NCI-H128 (cell line): ENCODE results near the gene PLA2G12A.
A peak's percentile ranks its signal among the peaks of the same experiment; 100 is the strongest.

Source experiments
- DNase-seq: peaks from one replicate; lab custom pipeline; 2025; ENCODE audit not compliant: unreplicated experiment; lab: John Stamatoyannopoulos, UW

The PLA2G12A gene

DNA sequence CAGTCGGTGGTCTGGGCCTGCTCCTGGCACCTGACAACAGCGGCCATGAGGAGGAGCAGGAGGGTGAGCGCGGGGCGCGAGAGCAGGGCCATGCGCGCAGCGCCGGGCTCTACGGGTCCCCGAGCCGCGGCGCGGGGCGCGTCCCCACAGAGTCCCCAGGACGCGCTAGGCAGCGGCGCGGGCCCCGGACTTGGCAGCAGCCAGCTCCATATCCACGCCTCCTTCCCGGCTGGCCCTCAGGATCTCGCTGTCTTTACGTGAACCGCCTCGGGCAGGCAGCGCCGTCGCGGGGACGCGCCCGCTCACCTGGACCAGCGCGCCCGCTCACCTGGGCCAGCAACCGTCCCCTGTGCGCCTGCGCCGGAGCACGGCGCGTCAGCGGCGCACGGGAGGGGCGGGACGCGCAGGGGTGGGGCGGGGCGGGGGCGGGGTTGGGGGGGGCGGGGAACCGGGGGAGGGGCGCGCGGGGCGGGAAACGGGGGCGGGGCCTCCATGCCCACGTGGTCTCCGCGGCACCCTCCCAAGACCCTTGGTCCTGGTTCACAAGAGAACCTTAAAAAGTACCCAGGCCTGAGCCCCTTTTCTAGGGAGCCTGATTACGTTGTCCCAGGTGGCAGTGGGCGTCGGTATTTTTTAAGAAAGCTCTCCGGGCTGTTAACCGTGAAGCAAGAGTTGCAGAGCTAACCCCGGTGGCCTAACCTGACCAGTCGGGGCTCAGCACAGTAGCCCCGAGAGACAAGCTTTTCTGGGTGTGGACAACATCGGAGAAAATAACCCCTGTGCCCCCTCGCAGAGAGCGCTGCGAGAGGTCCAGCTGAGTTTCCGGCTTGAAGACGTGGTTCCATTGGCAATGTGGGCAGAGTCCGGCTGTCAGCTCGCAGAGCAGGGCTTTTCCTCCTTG is at the start of gene PLA2G12A:
TSS of gene PLA2G12A (minus strand) at position 353 of the 901 bp plus-strand sequence. CDS start at position 92, 261 bp downstream.
- DNase-seq = peak; percentile 43

GRCh38 chr4:109764789-109765402 is 35.0 kb upstream of the PLA2G12A start:
- no peak for DNase-seq

DNA sequence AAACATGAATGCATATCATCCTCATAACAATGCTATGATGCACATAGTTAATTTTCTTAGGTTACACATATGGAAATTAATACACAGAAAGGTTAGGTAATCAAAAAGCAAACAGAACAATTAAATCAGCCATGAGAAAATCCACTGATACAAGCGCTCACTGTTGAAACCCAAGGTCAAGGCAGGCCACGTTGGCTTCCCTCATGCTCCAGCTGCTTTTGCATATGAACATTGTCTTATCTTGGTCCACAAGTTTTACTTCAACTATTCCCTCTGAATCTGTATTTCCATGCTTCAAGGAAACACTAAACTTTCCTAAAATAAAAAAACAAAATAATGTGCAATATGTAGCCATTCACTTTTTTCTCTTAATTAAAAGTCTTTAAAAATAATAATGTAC is 34.5 kb upstream of the PLA2G12A start:
- DNase-seq = no peak

GRCh38 chr4:109760682-109761081 is 30.8 kb upstream of the PLA2G12A start:
- no peak for DNase-seq

- no peak for DNase-seq
Measured at GRCh38 chr4:109755656-109756055, 25.8 kb upstream of the PLA2G12A start.

DNA sequence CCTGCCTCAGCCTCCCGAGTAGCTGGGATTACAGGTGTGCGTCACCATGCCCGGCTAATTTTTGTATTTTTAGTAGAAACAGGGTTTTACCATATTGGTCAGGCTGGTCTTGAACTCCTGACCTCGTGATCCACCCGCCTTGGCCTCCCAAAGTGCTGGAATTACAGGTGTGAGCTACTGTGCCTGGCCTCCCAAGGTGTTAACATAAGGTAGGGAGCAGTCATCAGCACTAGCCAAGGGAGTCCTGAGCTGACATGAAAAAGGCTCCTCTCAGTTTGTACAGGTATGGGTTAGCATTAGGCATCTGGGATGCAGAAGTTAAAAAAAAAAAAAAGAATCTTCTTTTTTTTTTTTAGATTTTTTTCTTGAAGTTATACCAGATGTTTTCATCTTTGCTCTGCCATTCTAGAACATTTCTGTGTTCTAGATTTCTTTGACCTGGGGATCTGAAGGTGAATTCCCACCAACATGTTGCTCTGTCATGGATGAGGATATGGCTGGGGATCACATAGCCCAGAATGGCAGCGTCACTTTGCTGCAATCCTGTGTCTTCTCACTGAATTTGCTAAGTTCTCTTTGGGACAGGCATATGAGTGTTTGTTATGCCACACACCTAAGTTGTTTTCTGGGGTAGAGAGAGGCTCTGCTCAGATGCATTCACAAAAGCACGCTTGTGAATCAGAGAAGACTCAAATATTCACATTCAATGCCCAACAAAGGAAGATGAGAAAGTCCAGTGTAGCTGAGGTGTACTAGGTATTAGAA is 24.4 kb upstream of the PLA2G12A start:
- no peak for DNase-seq

DNA sequence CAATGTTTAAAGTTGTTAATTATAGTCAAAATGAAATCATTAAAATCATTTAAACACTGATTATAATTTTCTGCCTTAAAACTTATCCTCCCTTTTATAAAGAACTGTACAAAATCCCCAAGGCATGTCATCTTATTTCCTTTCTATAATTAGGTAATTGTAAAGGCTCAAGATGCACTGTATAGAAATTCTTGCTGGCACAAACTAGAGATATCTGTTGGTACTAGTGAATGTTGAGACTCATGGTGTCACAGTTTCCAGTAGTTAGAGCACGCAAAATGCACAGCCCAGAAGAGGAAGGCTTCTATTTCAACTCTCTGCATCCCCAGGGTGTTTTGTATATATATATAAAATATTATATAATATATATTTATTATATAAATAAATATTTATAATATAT is 22.7 kb upstream of the PLA2G12A start:
- no peak for DNase-seq

DNA sequence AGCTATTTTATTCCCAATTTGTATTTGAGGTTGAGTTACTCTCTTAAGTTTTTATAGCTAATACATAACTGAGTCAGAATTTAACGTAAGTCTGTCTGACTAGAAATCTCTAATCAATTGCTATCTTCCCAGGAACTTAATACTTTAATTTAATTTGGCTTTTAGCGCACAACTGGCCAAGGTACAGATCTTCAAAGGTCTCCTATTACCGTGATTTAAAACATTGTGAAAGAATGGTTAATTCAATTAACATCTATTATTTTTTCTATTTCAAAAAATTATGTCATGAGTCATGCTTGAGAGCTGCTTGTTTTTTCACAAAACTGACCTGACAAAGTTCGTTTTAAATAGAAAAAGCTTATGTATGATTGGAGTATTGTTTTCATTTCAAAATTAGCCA is 22.0 kb upstream of the PLA2G12A start:
- DNase-seq = no peak

- no peak for DNase-seq
Measured at GRCh38 chr4:109750652-109751244, 20.9 kb upstream of the PLA2G12A start.

DNA sequence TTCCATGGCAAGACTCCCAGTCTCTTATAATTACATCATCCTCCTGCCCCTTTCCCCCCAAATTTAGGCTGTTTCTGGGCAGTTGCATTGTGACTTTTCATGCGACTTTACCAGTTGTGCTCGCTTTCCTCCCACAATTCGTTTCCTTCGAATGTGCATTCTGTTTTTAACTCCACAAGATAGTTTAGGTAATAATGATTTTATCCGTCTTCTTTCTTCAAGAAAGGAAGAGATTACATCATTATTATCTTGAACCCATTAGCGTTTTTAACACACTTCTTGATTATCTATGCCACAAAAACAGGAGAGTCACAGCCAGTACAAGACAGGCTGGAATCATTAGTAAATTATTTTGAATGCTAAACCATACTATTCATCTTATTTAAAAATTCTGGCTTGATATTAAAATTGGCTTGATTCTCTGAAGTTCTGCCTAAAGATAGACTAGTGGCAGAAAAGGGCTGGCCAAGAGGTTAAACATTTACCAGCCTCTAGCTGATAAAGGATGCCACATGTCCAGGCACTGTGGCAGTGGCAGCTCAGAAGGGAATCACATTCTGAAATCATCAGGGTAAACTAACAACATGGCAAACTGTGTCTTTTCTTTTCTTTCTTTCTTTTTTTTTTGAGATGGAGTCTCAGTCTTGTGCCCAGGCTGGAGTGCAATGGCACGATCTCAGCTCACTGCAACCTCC is 19.7 kb upstream of the PLA2G12A start:
- no peak for DNase-seq

DNA sequence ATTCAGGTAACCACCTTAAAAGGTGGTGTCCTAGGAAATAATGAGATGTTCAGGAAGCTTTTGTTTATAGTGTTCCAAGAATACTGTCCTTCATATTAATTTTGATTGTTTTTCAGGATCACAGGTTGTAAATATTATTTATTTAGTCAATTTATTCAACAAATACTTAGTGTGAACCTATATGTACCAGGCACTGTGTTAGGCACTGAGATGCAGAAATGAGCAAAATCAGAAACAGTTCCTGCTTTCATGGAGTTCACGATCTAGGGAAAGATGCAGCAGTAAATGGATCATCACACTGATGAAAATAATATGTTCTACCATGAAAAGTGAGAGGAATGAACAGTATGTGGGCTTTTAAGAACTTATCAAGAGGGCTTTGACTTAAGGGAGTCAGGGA is 18.2 kb upstream of the PLA2G12A start:
- DNase-seq = no peak

DNA sequence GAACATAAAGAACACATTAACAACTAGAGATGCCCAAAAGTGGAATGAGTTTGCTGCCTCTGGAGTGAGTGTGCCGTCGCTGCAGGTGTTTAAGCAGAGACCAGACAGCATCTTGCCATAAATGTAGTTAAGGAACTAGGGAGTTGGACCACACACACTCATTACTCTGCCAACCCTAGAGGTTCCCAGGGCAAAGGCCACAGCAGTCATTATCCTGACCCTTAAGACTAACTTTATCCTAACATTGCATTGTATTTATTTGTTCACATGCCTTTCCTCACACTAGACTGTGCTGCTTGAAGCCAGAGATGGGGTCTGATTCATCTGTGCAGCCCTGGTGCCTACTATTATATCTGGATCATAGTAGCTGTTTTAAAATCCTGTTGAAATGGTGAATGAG is 16.9 kb upstream of the PLA2G12A start:
- DNase-seq = no peak

DNA sequence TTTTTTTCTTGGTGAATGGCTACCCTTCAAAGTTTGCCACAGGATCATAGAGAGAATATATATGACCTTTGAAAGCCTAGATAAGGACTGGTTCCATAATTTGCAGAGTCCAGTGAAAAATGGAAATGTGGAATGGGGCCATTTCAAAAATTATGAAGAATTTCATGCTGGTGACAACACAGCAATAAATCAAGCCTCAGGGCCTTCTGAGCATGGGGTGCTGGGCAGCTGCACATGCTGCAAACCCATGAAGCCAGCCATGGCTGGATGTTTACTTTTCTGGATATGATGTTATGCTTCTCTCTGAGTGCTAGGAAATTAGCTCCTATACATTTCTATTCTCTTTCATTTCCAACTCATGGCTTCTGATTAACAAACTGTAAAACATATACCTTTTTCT is 16.0 kb upstream of the PLA2G12A start:
- DNase-seq = no peak

GRCh38 chr4:109739547-109739946 is 9.7 kb upstream of the PLA2G12A start:
- no peak for DNase-seq

GRCh38 chr4:109738104-109738872 is 8.4 kb upstream of the PLA2G12A start:
- DNase-seq = no peak

DNA sequence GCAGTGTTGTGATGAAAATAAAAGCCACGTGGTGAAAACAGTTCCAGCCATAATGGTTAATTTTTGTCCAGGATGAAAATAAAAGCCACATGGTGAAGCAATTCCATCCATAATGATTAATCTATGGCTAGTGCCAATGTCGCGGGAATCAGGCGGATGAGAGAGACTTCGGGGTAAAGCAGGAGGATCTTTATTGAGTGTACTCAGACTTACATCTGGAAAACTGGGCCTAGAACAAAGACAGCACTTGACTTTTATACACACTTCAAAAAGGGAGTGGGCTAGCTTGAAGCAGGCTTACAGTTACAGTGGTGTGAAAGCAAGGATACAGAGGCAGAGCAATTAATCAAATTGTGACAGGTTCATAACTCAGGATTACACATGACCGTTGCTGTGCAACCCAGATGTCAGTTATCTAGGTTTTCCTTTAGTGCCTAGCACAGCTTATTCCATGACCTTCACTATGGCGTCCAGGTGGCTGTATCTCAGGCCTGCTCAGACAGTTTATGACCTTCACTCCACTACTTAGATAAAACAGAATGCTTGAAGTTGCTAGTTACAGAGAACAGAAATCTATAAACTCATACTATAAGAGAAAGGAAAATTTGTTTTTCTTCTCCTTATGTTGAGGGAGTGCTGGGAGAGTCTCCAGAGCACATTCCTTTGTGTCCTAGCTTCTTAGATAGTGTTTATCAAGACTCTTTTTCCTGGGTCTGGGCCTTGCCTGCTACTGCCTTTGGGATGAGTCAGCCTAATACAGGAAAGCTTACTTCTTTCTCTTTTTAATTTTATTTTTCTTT is 5.9 kb upstream of the PLA2G12A start:
- no peak for DNase-seq

- DNase-seq = no peak
Measured at GRCh38 chr4:109733728-109734127, 3.9 kb upstream of the PLA2G12A start.

DNA sequence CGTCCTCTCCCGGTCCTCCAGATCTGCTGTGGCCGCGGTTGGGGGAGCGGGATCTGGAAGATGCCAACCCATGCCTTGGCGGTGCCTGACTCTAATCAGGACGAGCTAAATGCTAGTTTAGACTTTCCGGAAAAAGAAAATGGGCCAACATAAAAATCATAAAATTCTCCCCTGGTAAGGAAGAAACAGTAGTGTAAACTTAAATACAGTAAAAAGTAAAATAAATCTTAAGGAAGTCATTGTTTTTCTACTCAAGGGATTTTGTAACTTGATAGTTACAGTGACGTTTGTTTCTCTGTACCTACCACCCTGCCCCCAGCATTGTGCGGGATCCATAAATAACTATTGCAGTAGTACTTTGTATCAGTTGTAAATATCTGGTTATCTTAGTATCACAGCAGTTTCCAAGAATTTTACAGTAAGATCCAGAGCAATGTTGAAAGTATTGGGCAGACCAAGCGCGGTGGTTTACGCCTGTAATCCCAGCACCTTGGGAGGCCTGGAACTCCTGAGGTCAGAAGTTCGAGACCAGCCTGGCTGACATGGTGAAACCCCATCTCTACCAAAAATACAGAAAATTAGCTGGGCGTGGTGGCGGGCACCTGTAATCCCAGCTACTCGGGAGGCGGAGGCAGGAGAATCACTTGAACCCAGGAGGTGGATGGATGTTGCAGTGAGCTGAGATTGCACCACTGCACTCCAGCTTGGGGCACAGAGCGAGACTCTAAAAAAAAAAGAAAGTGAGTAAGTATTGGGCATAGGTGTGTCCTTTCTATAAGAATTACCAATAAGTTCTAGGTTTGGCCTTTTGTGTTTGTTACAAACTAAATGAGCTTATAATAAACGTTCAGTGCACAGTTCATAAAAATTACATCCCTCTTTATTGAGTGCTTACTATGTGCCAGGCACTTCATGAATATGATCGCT is 1.0 kb upstream of the PLA2G12A start:
- DNase-seq = no peak
